ENCODE data around the gene HACD4.

Gene HACD4, protein sequence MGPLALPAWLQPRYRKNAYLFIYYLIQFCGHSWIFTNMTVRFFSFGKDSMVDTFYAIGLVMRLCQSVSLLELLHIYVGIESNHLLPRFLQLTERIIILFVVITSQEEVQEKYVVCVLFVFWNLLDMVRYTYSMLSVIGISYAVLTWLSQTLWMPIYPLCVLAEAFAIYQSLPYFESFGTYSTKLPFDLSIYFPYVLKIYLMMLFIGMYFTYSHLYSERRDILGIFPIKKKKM

DNA sequence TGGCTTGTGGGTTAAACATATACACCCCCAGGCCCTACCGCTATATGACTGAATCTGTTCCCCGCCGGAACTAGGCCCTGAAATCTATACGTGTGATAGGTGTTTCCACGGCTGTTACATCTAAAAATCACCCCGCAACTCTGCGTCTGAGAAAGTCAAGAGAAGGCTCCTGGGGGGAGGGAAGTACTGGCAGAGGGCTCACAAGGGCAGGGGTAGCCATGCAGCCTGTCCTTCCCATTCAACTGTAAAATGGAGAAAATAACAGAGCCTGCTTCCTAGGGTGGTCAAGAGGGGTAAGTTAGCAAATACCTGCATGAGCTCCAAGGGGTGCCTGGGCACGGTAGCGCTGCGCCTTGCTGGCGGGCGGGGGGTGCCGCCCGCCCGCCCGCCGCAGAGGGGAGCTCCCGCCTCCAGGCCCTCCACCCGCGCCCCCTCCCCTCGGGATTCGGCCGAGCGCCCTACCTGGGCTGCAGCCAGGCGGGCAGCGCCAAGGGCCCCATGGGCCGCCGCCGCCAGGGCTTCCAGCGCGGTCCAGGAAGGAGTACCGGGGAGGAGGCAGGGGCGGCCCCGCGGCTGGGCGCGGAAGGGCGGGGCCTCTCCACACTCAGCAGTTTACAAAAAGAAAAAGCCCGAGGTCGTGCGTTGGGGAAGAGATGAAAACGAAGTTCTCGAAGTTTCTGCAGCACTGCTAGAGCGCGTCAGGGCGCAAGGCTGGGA, at the start of gene HACD4:
Gene HACD4, minus strand, starts transcription at position 550 of the 717 bp plus-strand sequence. Its CDS starts 50 bp downstream, at position 500.
- peak; percentile 45 for DNase-seq (ENCODE audit: low read depth in 2 of 2)

DNA sequence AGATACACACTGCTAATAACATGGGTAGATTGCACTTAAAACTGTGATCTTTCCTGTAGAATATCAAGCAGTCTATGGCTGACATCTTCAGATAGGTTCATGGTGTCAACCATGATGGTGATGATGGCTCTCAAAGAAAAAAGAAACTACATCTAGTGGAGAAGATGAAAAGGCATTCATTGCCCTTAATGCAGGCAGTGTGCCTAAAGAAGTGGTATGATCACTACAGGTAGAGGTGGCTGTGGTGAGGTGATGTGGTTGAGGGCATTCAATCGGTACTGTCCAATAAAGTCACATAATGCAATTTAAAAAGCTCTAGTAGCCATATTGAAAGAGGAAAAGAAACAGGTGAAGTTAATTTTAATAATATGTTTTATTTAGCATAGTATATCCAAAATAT, 49.4 kb upstream of the HACD4 start:
- DNase-seq (ENCODE audit: low read depth in 2 of 2), result no peak

DNA sequence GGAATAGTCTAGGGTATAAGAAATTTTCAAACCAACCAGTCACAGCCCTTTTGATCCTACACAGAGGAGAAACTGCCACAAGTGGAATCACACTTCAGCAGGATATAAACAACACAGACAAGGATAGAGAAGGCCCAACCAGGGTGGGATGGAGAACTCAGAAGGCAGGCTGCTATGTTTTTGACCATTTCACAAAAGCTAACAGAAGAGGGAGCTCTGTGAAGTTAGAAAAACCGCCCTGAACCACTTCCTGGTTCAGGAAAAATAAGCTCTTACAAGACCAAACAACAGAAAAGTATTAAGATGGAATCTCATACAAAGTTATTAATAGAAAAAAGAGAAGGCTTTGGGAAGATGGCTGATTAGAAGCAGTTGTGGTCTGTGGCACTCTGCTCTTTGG, 47.3 kb upstream of the HACD4 start:
- no peak for DNase-seq (ENCODE audit: low read depth in 2 of 2)

DNA sequence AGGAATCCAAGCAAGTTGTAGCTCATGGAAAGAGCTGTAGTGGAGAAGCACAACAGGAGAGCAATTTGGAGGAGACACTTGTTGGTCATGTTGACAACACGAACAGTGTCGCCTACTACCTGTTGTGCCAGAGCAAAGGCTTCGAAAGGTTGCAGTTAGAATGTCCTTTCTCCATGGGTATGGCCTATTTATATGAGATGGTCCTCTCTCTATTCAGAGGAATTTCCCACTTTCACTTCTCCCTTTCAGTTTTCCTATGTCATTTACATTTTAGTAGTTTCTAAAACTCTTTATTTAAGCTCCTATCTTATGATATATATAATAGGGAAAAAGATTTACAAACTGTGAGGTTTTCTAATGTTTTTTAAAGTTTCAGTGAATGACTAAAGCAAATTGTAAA, 46.3 kb upstream of the HACD4 start, which contains the start of gene IFNB1:
Gene IFNB1, minus strand, starts transcription at position 162 of the 400 bp plus-strand sequence. Its CDS starts 73 bp downstream, at position 89.
- DNase-seq (ENCODE audit: low read depth in 2 of 2), result no peak

DNA sequence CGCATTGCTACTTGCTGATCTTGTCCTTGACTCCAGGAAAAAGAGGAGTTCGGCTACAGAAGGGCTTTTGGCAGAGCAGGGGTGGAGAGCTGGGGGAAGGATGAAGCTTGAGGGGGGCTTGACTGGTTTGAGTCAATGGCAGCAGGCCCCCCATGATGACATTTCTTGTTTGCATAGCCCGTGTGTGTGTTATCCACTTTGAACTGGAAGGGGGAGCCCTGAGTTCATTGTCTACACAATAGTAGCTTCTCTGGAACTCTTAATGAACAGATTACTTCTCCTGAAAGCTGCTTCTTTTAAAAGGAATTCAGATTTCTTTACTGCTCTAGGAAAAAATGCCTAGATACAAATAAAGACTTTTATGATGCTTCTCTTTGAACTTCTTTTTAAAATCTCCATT, 44.0 kb upstream of the HACD4 start:
- DNase-seq (ENCODE audit: low read depth in 2 of 2), result no peak

DNA sequence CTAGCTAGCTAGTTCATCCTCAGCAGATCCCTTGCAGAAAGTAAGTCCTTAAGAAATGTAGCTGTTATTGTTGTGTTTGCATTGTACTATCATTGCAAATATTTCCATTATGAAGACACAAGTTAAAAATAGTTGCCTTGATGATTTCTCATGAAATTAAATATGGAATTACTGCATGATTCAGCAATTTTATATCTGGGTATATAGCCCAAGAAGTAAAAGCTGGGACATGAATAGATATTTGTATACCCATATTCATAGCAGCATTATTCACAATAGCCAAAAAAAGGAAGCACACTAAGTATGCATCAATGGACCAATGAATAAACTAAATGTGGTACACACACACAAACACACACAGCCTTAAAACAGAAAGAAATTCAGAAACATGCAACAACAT, 39.5 kb upstream of the HACD4 start:
- DNase-seq (ENCODE audit: low read depth in 2 of 2), result no peak

DNA sequence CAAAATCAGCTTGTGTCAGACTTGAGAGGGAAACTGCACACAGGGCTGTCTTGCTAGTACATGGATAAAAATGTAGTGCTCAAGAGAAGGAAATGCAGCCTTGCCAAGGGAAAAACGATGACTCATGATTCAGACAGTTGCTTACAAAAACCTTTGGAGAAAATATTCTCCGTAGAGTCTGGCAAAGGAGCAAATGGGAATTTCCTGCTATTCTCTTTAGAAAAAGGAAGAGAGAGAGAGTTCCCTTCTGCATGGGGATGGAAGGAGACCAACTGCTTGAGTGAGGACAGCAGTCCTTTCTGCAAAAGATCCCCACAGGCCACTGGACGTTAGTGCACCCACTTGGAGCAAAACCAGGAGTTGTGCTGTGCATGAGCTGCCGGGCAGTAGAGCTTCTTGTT, 38.7 kb upstream of the HACD4 start:
- DNase-seq (ENCODE audit: low read depth in 2 of 2), result no peak

DNA sequence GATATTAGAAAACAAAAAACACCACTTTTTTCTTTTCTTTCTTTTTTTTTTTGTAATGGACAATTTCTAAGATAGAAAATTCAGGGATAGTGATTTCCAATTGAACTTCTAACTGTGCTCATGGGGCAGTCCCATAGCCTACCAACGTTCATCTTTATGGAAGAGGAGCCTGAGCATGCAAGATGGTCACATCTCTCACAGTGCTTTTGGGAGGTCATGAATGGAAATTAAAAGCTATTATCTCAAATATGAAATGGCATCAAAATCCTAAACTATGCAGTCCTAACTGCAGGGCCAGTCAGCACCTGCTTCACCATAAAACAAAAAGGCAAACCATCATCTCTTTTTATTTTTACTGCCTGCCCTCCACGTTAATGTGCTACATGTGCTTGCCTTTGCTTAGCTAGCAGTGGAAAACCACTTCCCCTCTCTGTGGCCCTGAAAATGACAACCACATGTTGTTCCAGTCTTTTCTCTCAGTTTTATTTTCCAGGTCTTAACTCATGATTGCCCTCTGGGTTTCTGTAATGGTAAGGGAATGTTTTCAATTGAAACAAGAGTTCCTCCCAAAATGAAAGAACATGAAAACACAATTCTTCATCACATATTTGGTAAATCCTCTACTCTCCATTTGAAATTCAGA, 29.6 kb upstream of the HACD4 start:
- no peak for DNase-seq (ENCODE audit: low read depth in 2 of 2)

DNA sequence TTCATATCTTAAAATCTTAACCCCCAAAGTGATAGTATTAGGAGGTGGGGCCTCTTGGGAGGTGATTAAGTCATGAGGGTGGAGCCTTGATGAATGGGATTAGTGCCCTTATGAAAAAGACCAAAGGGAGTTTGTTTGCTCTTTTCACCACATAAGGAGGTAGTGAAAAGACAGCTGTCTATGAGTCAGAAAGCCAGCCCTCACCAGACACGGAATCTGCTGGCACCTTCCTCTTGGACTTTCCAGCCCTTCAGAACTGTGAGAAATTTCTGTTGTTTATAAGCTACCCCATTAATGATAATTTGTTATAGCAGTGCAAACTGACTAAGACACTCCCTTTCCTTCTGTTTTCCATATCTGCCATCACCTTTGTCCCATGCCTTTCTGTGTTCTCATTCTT, 25.5 kb upstream of the HACD4 start:
- DNase-seq (ENCODE audit: low read depth in 2 of 2), result no peak

DNA sequence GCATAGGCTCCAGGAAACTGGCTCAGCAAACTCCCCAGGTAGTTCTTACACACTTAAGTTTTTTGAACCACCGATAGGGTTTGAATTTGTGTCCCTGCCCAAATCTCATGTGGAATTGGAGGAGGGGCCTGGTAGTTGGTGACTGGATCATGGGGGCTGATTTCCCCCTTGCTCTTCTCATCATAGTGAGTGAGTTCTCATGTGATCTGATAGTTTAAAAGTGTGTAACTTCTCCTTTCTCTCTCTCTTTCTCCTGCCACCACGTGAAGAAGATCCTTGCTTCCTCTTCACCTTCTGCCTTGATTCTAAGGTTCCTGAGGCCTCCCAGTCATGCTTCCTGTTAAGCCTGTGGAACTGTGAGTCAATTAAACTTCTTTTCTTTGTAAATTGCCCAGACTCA, 22.4 kb upstream of the HACD4 start:
- DNase-seq (ENCODE audit: low read depth in 2 of 2), result no peak

DNA sequence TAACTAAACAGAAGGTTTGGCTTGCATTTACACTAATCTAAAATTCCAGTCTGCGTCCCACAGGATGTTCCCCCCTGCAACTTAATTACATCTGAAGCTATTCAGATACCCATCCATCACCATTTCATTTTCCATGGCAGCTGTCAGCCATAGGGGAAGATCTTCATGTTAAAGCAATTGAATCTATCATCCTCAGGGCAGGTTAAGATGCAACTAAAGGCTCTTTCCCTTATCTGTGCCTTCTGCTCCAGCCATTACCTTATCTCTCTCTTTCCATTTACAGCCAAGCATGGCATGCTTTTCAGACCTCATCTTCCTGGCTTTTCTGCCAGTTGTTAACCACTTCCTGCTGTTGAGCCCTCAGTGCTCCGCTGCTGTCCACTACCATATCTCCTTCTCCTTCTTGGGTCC, 15.8 kb upstream of the HACD4 start:
- DNase-seq (ENCODE audit: low read depth in 2 of 2), result no peak

DNA sequence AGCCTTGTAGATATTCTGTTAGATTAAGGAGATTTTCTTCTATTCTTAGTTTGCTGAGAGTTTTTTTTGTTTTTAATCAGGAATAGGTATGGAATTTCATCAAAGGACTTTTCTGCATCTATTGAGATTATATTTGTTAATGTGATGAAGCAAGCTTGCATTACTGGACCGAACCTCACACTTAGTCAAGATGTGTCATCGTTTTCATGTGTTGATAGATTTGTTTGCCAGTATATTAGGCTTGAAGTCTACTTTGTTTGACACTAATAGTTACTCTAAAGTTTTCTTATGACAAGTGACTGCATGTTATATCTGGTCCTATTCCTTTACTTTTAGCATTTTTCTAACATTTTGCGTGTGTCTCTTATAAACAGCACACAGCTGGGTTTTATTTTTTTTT, 12.4 kb upstream of the HACD4 start:
- DNase-seq (ENCODE audit: low read depth in 2 of 2), result no peak

DNA sequence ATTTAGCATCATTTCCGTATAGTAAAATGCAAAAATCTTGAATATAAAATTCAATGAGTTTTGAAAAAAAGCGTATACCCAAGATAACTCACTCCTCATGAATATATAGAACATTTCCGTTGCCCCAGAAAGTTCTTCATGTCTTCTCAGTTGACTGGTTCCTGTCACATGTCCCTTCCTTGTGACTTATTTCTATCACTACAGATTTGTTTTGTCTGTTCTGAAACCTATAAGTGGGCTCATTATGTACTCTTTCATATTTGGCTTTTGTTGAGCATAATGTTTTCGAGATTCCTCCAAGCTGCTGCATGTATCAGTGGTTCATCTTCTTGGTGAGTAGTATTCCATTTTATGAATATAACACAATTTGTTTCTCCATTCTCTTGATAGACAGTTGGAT, 11.0 kb upstream of the HACD4 start:
- no peak for DNase-seq (ENCODE audit: low read depth in 2 of 2)

DNA sequence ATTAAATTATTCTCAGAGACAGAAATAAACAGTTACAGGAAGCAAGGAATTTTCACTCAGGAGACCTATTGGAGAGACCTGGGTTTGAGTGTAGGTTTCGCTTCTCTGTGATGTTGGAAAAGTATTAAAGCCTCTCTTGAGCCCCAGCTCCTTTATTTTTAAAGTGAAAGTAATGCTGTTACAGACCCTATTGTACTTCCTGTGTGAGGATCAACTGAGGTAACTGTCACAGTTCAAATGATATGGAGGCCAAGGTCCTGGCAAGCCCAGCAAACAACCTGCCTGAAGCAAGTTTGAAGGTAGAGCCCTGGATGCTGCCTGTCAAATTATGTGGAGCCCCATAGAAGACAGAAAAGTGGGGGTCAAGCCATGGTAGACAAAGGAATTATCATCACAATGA, 7.9 kb upstream of the HACD4 start:
- no peak for DNase-seq (ENCODE audit: low read depth in 2 of 2)

DNA sequence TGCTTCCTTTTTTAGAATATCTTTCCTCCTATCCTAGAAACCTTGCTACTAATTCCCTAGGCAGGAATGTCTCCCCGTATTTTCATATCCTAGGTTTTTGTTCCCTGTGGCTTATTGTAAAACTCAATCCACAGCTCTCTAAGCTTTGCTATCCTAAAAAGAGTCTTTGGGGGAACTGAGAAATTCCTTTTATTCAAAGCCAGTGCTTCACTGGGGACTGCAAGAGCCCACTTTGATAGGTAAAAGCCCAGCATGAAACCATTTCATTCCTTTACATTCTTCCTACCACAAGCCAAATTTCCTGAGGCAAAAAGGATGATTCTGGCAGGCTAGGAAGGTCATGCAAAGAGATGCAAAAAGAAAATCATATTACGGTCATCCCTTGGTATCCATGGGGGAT, 5.8 kb upstream of the HACD4 start:
- no peak for DNase-seq (ENCODE audit: low read depth in 2 of 2)

DNA sequence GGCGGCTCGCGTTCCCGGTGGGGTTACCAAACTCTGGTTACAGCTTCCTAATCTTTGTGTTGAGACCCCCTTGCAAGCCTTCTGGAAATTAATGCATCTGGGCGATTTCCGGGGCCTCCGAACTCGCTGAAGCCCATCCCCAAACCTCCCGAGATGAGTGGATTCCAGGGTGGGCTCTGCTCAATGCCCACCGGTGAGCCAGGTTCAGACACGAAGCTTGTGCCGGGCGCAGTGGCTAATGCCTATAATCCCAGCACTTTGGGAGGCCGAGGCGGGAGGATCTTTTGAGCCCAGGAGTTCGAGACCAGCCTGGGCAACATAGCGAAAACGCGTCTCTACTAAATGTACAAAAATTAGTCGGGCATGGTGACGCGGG, 356 bp upstream of the HACD4 start:
- no peak for DNase-seq (ENCODE audit: low read depth in 2 of 2)

DNA sequence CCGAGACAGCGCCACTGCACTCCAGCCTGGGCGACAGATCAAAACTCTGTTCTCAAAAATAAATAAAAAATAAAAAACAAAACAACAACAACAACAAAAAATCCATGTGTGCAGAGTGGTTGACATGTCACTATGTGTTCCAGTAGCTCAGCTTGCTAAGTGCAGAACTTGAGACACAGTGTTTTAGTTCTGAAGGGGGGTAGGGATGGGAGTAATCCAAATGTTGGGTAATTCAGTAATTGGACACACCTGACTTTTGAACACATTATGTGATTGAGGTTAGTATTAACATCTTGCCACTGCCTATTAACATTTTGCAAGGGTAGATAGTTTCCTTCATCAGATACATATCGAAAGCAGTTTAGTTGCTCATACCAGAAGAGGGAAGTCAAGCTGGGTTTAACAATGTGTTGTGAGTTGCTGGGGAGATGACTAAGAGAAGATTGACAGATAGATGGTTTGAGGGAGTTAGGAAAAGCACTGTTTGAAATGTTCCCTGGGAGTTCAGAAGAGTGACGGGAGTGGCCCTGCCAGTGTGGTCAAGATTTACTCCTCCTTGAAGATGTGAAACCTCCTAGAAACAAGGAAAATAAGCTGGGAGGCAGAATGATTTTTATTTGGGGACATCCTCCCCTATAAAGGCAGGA, 928 bp downstream of the HACD4 start:
- DNase-seq (ENCODE audit: low read depth in 2 of 2), result no peak

DNA sequence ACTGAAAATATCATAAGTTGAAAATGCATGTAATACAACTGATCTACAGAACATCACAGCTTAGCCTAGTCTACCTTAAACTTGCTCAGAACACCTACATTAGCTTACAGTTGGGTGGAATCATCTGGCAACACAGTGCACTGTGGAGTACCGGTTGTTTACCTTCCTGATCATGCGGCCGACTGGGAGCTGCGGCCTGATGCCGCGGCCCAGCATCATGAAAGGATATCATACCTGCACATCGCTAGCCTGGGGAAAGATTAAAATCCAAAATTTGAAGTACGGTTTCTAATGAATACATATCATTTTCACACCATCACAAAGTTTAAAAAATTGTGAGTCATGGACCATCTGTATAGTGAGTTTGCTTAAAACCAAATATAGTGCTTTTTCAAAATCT, 1.8 kb downstream of the HACD4 start:
- no peak for DNase-seq (ENCODE audit: low read depth in 2 of 2)

DNA sequence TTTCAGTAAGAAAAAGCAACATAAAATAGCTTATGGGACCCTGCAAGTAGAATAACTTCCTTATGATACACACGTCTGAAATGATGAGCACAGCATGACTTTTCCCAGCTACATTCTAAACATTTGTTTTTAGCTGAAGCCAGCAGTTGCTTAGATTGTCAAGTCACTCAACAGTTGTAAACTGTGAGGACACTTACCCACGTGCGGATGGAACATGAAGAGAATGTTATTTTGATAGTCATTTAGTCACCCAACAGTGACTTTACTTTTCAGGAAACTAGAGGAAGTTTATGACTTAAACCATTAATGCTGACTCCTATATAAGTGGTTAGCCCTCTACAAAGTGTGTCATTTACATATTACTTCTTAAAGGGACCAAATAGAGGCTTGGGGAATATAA, 3.0 kb downstream of the HACD4 start:
- DNase-seq (ENCODE audit: low read depth in 2 of 2), result no peak

DNA sequence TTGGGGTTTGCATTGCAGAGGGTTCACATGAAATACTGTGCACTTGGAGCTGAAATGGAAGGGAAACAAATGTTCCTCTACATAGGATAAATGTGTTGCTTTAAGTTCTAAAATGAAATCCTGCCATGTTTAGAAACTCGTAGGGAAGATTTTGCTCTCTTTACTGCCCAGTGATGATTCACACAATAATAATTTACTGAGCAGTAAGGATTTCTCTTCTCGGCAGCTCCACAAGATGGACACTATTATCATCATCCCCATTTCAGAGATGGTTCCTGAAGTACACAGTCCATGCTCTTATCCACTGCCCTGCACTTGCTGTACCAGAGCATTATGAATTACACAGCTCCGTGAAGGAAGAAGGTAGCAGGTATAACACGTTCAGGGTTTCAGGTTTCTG, 4.1 kb downstream of the HACD4 start:
- no peak for DNase-seq (ENCODE audit: low read depth in 2 of 2)

DNA sequence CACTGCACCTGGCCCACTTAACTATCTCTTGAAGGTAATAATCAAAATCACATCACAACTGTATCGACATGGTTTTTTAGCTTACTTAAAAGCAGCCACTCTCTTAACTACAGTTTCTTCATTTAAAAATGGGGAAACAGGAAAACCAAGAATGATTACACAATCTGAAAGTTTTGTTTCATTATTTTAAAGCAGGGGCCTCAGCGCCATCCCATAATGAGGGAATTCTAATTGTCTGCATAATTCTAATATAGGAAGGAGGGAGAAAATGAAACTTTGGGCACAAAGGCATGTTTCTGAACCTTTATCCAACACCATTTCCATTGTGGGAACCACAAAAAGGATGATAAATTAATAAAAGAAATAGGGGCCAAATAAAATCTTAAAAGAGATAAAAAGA, 7.6 kb downstream of the HACD4 start:
- DNase-seq (ENCODE audit: low read depth in 2 of 2), result no peak

DNA sequence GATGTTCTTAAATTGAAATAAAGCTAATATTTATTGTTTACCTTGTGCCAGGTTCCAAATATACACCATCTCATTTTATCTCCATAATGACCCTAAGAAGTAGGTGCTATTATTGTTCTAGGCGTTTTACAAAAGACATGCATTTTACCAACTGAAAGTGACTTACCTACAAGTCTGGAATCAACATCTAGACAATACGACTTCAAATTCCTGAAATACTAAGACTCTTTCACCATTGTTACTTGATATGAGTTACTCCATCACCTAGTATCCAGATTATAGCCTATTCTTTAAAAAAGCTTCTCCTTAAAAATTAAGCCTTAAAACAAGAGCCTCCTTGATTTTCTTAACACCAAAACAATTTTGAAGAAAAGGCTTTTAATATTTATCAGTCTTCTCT, 13.3 kb downstream of the HACD4 start:
- no peak for DNase-seq (ENCODE audit: low read depth in 2 of 2)

All from stimulated activated CD4-positive, alpha-beta T cell treated with anti-CD3 and anti-CD28 coated beads, Interleukin-1b, Interleukin-23, amount 100 ng/mL, for 4 hours (primary cell).